ENCODE results near the gene UBE2E2. TPM values are rescaled to one million over a fixed set of nuclear protein-coding genes. Genes with fewer than 3 reads are reported as not detected.

The UBE2E2 gene
- total RNA-seq, 1 donor from 2014 or later = 45.1 TPM

- DNase-seq (ENCODE audit: low spot score) = no peak
These were observed 9.3 kb upstream of the UBE2E2 start for GRCh38 chr3:23193831-23194230.

- peak; percentile 20 for DNase-seq (ENCODE audit: low spot score)
These were observed 4.3 kb upstream of the UBE2E2 start for GRCh38 chr3:23198801-23199200.

DNA sequence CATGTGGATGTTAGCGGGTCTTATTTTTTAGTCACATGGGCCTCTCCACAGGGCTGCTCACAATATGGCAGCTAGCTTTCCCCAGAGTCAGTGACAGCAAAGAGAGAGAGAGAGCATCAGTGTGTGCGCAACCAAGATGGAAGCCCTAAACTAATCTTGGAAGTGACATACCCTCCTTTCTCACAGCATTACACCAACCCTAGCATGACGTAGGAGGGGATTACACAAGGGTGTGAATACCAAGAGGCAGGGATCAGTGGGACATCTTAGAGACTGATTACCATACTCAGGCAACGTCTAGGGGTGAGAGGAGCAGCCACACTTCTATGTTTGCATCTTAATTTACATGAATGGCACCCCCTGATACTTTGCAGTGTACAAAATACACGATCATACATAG lies 3.5 kb upstream of the UBE2E2 start:
- no peak for DNase-seq (ENCODE audit: low spot score)

GRCh38 chr3:23201154-23201838 lies 1.8 kb upstream of the UBE2E2 start:
- DNase-seq (ENCODE audit: low spot score) = no peak

DNA sequence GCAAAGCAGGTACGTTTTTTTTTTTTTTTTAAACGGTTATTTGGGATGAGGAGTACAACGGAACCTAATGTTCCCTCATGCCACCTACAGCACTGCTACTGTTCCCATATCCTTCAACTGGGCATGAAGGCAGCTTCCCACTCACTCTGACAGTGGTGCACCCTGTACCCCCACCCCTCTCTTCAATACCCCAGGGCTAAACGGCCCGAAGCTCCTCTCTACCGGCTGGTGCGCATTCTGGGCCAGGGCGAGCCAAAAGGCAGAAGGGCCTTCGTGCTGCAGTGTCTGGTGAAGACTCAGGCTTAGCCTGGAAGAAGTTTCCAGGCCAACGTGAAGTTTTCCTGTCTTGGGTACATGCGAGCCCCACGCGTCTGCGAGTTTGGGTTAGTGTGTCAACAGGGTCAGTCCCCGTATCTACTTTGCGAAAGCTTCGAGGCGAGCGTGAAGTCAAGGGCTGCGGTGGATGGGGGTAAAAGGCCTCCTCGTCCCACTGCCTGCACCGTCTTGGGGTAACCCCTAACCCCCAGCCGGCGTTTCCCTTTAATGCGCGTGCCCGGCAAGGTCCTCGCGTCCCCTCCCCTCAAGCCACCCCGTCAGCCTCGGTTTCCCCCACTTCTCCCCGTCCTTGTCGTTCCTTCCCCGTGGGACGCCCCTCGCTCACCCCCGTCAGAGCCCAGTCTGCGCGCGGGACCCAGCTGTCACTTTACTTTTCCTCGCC lies 765 bp upstream of the UBE2E2 start:
- no peak for DNase-seq (ENCODE audit: low spot score)

- DNase-seq (ENCODE audit: low spot score) = no peak
These were observed 692 bp downstream of the UBE2E2 start for GRCh38 chr3:23203708-23204330.

DNA sequence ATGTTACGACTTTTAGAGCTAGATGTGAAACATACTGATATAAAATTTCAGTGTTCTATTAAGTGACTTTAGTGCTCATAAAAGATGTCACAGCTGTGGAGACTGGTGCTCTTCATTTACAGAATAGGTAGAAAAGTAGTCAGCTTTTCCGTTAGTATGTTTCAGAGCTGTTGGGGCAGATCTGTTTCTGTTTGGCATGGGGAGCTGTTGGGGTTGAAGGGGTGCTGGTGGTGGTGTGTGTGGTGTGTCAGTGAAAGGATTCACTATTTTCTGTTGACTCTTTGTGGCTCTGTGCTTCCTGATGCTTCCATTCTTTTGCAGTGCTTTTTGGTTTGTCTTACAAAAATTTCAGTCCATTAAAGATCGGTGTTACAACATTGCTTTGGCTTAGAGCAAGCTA lies 3.2 kb downstream of the UBE2E2 start:
- no peak for DNase-seq (ENCODE audit: low spot score)

GRCh38 chr3:23209103-23209502 lies 6.0 kb downstream of the UBE2E2 start:
- no peak for DNase-seq (ENCODE audit: low spot score)

DNA sequence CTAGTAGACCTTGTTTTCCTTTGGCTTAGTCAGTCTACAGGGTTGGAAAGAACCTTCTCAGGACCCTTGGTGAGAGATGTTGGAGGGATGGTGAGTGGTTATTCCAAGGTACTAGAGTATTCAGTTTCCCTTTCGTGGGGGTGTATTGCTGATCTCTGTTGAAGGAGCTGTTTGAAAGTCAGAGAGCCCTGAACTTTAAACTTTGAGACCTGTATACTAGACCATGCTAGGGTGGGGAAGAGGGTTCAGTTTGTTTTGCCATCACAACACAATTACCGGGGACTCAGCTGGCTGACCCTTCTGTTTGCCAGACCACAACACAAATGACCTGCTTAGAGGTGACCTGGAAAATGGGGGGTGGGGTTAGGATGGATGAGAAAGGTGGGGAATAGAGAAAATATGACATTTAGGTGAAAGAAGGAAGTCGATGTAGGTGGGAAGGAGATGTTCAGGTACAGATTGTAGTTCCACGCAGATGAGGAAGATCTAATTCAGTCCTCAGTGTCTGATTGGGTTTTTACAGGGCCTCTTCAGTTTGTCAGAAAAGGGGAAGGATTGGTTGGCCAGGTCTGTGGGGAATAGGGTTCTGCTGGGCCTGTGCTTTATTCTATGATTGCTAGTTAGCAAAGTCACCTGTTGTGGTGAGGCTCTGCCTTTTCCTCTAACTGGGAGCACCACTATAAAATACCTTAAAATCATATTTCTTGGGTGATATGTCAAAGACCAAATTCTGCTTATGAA lies 6.8 kb downstream of the UBE2E2 start:
- DNase-seq (ENCODE audit: low spot score) = no peak

- DNase-seq (ENCODE audit: low spot score) = no peak
These were observed 10.7 kb downstream of the UBE2E2 start for GRCh38 chr3:23213813-23214212.

DNA sequence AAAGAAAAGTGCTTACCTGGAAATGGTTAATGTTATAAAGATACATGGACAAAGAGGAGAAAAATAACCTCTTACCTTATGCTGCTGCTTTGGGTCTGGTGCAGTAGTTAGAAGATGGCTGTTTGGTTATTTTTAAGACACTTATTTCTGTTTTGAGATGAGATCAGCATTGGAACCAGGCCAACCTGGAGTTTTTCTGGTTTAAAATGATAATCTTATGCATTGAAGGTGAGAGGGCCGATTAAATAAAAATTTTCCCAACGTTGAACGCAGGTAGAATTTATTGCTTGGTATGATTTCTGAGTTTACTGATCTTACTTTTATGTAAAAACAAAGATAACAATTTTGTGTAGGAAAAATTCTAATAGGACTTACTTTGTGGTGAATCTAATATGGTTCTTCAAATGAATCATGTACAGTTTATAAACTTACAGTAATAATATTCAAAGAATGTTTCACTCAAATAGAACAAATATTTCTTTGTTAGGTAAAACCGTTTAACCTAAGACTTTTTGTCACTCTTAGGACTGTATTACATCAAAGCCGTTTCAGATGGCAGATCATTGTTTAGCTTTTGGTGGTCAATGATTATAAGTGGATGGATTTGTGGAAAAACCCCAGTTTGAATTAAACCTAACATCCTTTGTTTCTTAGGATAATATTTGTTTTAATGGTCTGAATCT lies 14.9 kb downstream of the UBE2E2 start:
- no peak for DNase-seq (ENCODE audit: low spot score)

DNA sequence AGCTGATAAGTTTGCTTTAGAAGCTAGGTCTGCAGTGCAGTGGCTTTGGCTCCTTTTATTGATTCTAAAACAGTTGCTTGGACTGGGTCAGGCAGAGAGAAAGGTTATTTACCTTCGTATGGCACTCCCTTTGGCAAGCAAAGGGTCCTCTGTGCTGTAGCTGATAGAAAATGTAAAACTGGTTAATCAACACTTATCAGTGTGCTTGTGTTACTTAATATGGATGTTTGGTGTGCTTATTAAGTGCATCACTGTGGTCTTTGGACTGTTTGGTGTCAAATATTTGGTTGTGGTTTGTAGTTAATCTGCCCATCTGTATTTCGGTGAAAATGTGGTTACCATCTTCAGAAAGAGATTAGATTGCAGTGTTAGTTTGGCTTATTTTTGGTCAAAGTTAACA lies 16.0 kb downstream of the UBE2E2 start:
- peak; percentile 26 for DNase-seq (ENCODE audit: low spot score)

- DNase-seq (ENCODE audit: low spot score) = no peak
These were observed 16.4 kb downstream of the UBE2E2 start for GRCh38 chr3:23219552-23219951.

DNA sequence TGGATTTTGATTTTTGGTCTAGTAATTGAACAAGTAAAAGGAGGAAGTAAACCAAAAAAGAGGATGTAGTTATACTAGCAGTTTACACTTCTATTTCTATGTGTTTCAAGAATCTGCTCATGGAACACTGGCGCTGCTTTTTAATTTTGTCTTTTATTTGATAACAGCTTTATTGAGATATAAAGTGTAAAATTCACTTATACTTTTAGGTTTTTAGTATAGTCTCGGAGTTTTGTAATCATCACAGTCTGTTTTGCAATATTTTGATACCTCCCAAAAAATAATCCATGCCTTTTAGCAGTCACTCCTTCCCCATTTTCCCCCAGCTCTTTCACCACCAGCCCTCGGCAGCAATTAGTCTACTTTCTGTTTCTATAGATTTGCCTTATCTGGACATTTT lies 18.0 kb downstream of the UBE2E2 start:
- no peak for DNase-seq (ENCODE audit: low spot score)

GRCh38 chr3:23232016-23232415 lies 28.9 kb downstream of the UBE2E2 start:
- no peak for DNase-seq (ENCODE audit: low spot score)

DNA sequence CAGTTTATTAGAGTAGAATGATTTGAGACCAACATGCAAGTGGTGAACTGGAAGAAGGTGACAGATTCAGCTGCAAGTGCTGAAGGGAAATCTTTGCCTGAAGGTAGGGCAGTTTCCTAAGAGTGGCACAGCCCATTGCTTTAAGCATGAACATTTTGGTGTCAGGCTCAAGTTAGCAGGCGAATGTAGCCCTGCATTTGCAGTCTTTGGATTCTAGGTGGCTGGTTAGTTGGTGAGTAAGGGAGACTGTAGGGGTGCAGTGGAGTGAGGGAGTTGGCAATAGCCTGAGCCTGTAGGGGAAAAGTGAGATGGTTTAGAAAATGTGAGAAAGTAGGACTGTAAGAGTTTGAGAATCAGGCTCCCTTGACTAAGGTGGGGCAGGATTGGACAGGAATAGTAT lies 29.7 kb downstream of the UBE2E2 start:
- no peak for DNase-seq (ENCODE audit: low spot score)

DNA sequence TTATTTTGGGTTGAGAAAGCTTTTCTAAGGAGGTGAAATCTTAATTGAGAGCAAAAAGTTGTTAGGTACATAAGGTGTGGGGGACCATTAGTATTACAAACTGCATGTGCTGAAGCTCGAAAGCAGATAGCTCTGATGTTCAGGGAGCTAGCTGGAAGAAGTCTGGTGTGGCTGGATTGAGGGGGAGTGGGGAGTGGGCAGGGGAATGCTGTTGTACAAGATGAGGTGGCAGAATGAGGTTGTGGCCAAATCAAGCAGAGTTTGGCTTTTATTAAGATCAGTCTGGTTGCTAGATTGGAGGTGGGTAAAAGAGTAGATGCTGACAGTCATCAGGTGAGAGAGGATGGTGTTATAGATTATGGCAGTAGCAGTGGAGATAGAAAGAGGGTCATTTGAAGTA lies 32.1 kb downstream of the UBE2E2 start:
- DNase-seq (ENCODE audit: low spot score) = no peak

DNA sequence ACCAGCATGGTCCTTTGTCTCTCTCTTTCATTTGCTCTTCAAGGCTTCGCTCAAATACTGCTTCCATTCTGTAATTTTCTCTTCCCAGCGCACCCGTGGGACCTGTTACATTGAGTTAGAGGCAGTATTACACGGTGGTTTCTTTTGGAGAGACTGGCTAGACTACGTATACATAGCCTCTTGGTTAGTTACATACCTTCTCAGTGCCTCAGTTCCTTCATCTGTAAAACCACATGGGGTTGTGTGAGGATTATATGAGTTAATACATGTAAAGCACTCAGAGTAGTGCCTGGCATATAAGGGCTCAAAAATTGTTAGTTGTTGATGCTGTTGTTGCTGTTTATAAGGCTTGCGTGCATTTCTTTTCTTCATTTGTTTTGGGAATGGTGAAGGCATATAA lies 33.8 kb downstream of the UBE2E2 start:
- DNase-seq (ENCODE audit: low spot score) = no peak

- DNase-seq (ENCODE audit: low spot score) = no peak
These were observed 35.0 kb downstream of the UBE2E2 start for GRCh38 chr3:23238156-23238555.

DNA sequence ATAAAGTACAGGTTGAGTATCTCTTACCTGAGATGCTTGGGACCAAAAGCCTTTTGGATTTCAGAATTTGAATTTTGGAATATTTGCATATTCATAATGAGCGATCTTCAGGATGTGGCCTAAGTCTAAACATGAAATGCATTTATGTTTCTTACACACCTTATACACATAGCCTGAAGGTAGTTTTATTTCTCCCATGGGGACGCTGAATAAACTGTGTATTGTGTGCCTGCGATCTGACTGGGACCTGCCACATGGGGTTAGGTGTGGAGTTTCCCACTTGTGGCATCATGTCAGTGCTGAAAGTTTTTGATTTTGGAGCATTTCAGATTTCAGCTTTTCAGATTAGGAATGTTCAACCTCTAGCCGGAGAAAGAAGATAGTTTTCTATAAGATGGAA lies 35.5 kb downstream of the UBE2E2 start:
- DNase-seq (ENCODE audit: low spot score) = no peak

DNA sequence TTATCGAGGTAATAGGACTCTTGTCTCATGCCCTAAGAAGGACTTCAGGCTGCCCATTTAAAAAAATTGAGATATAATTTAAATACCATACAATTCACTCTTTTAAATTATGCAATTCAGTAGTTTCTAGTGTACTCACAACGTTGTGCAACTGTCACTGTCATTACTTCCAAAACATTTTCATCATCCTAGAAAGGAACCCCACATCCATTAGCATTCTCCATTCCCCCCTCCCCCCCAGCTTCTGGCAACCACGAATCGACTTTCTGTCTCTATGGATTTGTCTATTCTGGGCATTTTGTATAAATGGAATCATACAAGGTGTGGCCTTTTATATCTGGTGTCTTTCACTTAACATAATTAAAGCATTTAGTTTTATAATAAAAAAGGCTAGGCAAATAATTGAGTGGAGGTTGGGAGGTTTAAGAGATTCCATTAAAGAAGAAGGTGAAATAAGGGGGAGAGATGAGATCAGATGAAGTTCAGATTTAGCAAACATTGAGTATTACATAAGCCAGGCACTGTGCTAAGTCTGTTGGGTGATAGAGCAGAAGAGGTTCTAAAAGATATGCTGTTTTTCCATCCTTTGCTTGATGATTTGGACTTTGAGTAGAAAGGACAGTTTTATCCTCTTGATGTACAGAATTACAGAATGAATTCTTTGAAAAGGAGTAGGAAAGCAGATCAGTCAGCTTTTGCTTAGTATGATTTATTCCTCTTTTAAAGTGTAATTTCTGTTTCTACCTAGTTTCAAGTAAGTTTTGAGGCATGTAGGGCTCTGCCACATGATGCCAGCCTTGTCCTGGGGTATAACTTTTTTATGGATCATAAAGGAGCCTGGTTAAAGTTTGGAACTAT lies 36.3 kb downstream of the UBE2E2 start:
- DNase-seq (ENCODE audit: low spot score) = no peak
